Left ventricle myocardium superior (tissue), 1 donor: ENCODE measurements around the gene ARHGAP33. TPM values are rescaled to one million over a fixed set of nuclear protein-coding genes. Genes with fewer than 3 reads are reported as not detected.
"Not testable (repeated sequence)": the region's sequence is repeated elsewhere in the genome, so short reads cannot be mapped to it uniquely, and the experiment has no call there.

Source experiments
- ATAC-seq: fragments of 200-7000 bp; cut with Tn5 transposase; one replicate; pipeline ENCODE4 v1.9.1; 2020; ENCODE audit warnings: mild to moderate bottlenecking, moderate library complexity
- DNase-seq: peaks from one replicate; pipeline ENCODE4 v3.0.0-alpha.2; 2020
- intact Hi-C: fragments of 100-400 bp; cut with micrococcal nuclease; formaldehyde crosslinking; loops from one replicate; pipeline ENCODE4 v1.11.0; 2022
- total RNA-seq: library from RNA; stranded (reverse); fragmentation: NEBNext Ultra II Directional; extraction: Animal tissue kit (Norgen Biotek cat#: 25700); gene quantifications from one replicate; pipeline ENCODE4 v1.2.1, GENCODE V29; 2021
- donor health status: DM: no; HTN: yes; CAD: no; lungs with severe emphysema.

Gene ARHGAP33
- total RNA-seq, 1 donor from 2014 or later = 4.2 TPM

- intact Hi-C loops = no loop called here
- no peak for DNase-seq
- ATAC-seq = no peak
These were observed 22.5 kb upstream of the ARHGAP33 start for GRCh38 chr19:35752746-35753350.

- intact Hi-C loops = no loop called here
These were observed 21.6 kb upstream of the ARHGAP33 start for GRCh38 chr19:35753634-35754369.

GRCh38 chr19:35754370-35755130, 20.8 kb upstream of the ARHGAP33 start:
- DNase-seq = no peak
- intact Hi-C loops = no loop called here
- ATAC-seq = no peak

More at GRCh38 chr19:35753634-35754369, 21.6 kb upstream of the ARHGAP33 start:
- DNase-seq = no peak
- no peak for ATAC-seq

- intact Hi-C loops = no loop called here
- no peak for DNase-seq
- no peak for ATAC-seq
These were observed 20.2 kb upstream of the ARHGAP33 start for GRCh38 chr19:35755131-35755549.

- intact Hi-C loops = no loop called here
- peak; percentile 95 for DNase-seq
- ATAC-seq = peak; percentile 52
These were observed 19.6 kb upstream of the ARHGAP33 start for GRCh38 chr19:35755550-35756376.

GRCh38 chr19:35756377-35757230, 18.8 kb upstream of the ARHGAP33 start, which contains the start of gene HSPB6:
HSPB6 (minus strand) TSS chr19:35757029; CDS start chr19:35757008, 21 bp downstream.
- DNase-seq (peak; percentile 89), ATAC-seq (peak; percentile 50)
- intact Hi-C loops = no loop called here

GRCh38 chr19:35757231-35757748, 18.1 kb upstream of the ARHGAP33 start:
- intact Hi-C loops = no loop called here
- DNase-seq (peak; percentile 93), ATAC-seq (peak; percentile 63)

- ATAC-seq (peak; percentile 76), DNase-seq (peak; percentile 98)
- intact Hi-C loops = no loop called here
These were observed 17.4 kb upstream of the ARHGAP33 start, which contains the start of gene PROSER3 for GRCh38 chr19:35757749-35758608. PROSER3 (plus strand) TSS chr19:35758176; CDS start chr19:35758216, 40 bp downstream.

GRCh38 chr19:35759697-35760096, 15.7 kb upstream of the ARHGAP33 start:
- ATAC-seq = no peak
- no peak for DNase-seq
- intact Hi-C loops = no loop called here

GRCh38 chr19:35760711-35761349, 14.5 kb upstream of the ARHGAP33 start:
- DNase-seq (no peak), ATAC-seq (no peak)
- intact Hi-C loops = no loop called here

- intact Hi-C loops = no loop called here
- no peak for DNase-seq
- no peak for ATAC-seq
These were observed 10.7 kb upstream of the ARHGAP33 start for GRCh38 chr19:35764432-35765315.

- no peak for ATAC-seq
- intact Hi-C loops = no loop called here
- no peak for DNase-seq
These were observed 8.7 kb upstream of the ARHGAP33 start for GRCh38 chr19:35766571-35767104.

- peak; percentile 70 for ATAC-seq
- no peak for DNase-seq
- intact Hi-C loops = no loop called here
These were observed 7.9 kb upstream of the ARHGAP33 start for GRCh38 chr19:35767288-35768081.

GRCh38 chr19:35768082-35768421, 7.3 kb upstream of the ARHGAP33 start:
- ATAC-seq = no peak
- intact Hi-C loops = no loop called here
- no peak for DNase-seq

GRCh38 chr19:35772362-35772761, 3.0 kb upstream of the ARHGAP33 start:
- intact Hi-C loops, DNase-seq: not testable (repeated sequence)

More at GRCh38 chr19:35772362-35772761, 3.0 kb upstream of the ARHGAP33 start:
- ATAC-seq = not testable (repeated sequence)
